Upper lobe of left lung (tissue), 4 donors: Measurements from ENCODE around the gene CBFA2T3.

Experiments used
- CTCF ChIP-seq, 6 experiments: fragments of 450-650 bp in 4 of 6; fragments of 200-600 bp in 2 of 6; sonication (generic) in 2 of 6; IDR thresholded peaks; one replicate each; pipeline ENCODE4 v1.5.1; 2016 to 2019; ENCODE audit warnings: antibody characterized with exemption in 6 of 6
- POLR2A ChIP-seq, 4 donors: fragments of 450-650 bp; IDR thresholded peaks; one replicate each; pipeline ENCODE4 v1.5.1; 2016 to 2017; ENCODE audit warnings: antibody characterized with exemption in 4 of 4, mild to moderate bottlenecking in 2 of 4
- POLR2AphosphoS5 ChIP-seq, 2 donors: sonication (generic); formaldehyde crosslinking; IDR thresholded peaks; one replicate each; pipeline ENCODE4 v1.5.1; 2017; ENCODE audit warnings: antibody characterized with exemption in 2 of 2

GRCh38 chr16:88878356-88878755 is 98.7 kb downstream of the CBFA2T3 start:
- no peak for TF ChIP-seq POLR2AphosphoS5 (IDR thresholded peaks at IDR 0.05)
- TF ChIP-seq CTCF (IDR thresholded peaks at IDR 0.05), result no peak
- TF ChIP-seq POLR2A (IDR thresholded peaks at IDR 0.05), result no peak
